Psoas muscle (tissue), 8 donors: ENCODE measurements around the gene FSTL1. TPM values are rescaled to one million over a fixed set of nuclear protein-coding genes. Genes with fewer than 3 reads are reported as not detected.

Experiments used
- ATAC-seq, 4 donors: fragments of 200-7000 bp; cut with Tn5 transposase; one replicate each; pipeline ENCODE4 v1.9.1; 2020; ENCODE audit warnings: moderate library complexity in 3 of 4, mild to moderate bottlenecking in 2 of 4
- DNase-seq, 2 donors: peaks; one replicate each; pipeline ENCODE4 v3.0.0-alpha.2; 2020
- H3K27ac ChIP-seq: fragments of 200-600 bp; one replicate; pipeline ENCODE4 v1.8.0; 2022
- H3K27me3 ChIP-seq, 3 donors: fragments of 200-600 bp in 1 of 3; one replicate each; pipeline versions ENCODE4 v1.6.1 to v1.8.0; 2013 to 2022; ENCODE audit warnings: low read length in 2 of 3, mild to moderate bottlenecking in 2 of 3, moderate library complexity in 1 of 3; ENCODE audit not compliant: insufficient read depth in 3 of 3
- H3K36me3 ChIP-seq, 2 donors: fragments of 200-600 bp in 1 of 2; one replicate each; pipeline versions ENCODE4 v1.6.1 to v1.8.0; 2013 to 2022; ENCODE audit warnings: low read depth in 1 of 2, mild to moderate bottlenecking in 1 of 2, moderate library complexity in 1 of 2; ENCODE audit not compliant: insufficient read depth in 1 of 2
- H3K4me1 ChIP-seq: fragments of 200-600 bp; one replicate; pipeline ENCODE4 v1.8.0; 2022
- H3K4me3 ChIP-seq: fragments of 200-600 bp; one replicate; pipeline ENCODE4 v1.8.0; 2022; ENCODE audit warnings: mild to moderate bottlenecking
- H3K9me3 ChIP-seq: fragments of 200-600 bp; one replicate; pipeline ENCODE4 v1.8.0; 2022
- WGBS, 3 donors: extraction: QIAGEN DNeasy Blood & Tissue Kit; methylation state at CpG; one replicate each; pipeline versions ENCODE4 v1.1.6 to v1.1.7; 2013; 5-methylcytosine and 5-hydroxymethylcytosine counted together
- intact Hi-C, 2 donors: fragments of 100-400 bp; cut with DNase I; formaldehyde crosslinking; loops; one replicate each; pipeline versions ENCODE4 v1.11.0 to v1.14.2; 2022
- polyA plus RNA-seq, 3 donors: library from polyadenylated mRNA; stranded (reverse); fragments of 200-250 nt; gene quantifications; one replicate each; pipeline ENCODE4 v1.2.3, GENCODE V29; 2013
- total RNA-seq, 4 donors: library from RNA; stranded (reverse); fragmentation: NEBNext Ultra II Directional in 2 of 4; extraction: Animal tissue kit (Norgen Biotek cat#: 25700) in 2 of 4; gene quantifications; one replicate each; pipeline versions ENCODE4 v1.2.1 to v1.2.4, GENCODE V29; 2021 to 2023
- TF ChIP-seq, protein P1 (sequence below): fragments of 200-600 bp; IDR thresholded peaks from one replicate; pipeline ENCODE4 v1.8.0; 2022; ENCODE audit warnings: antibody characterized with exemption
- donor health status: healthy with polysubstance abuse.
- donor health status: DM: no; HTN: no; CAD: no; lungs with moderate emphysema.
- donor health status: Bipolar disorder and iron deficiency.
- donor health status: healthy.
- donor health status: DM: yes; HTN: yes; CAD: no.
- donor health status: DM: no; HTN: no; CAD: no.
- donor health status: DM: no; HTN: no; CAD: no.
- donor health status: DM: yes; HTN: yes; CAD: no.

The FSTL1 gene
- total and polyA plus RNA-seq, 7 donors, result 11.9 to 62.6 (median 43.9) TPM

DNA sequence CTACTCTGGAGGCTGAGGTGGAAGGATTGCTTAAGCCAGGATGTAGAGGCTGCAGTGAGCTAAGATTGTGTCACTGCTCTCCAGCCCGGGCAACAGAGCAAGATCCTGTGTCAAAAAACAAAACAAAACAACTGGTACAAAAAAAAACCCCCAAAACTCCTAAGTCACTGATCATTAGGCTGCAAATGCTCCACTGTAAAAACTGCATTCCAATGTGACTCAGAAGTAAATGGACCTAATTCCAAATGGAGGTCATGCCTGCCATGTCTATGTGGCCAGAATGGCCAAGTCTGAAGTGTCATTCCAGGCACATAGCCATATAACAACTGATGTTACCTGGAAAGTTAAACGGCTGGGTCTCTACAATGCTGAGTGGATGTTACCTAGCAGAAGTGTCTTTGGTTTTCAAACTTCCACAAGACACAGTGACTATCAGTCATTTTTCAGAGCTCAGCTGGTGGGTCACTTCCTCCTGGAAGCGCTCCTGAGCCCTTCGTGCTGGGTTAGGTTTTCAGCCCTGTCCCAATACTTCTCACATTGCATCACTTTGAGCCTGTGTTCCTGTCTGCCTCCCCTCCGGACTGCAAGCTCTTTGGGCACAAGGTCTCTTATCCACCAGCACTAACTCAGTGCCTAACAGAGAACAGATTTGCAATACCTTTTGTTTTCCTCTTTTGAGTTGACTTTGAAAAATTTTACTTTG is 10.6 kb downstream of the FSTL1 start:
- Histone ChIP-seq H3K27me3 (no peaks in the 10 kb centered on the region), H3K4me3 (no peak overlapping the region), H3K4me1 (no peaks in the 10 kb centered on the region), H3K36me3 (peaks cover 0 to 3% of the 10 kb centered on the region in 2 donors), H3K9me3 (no peaks in the 10 kb centered on the region), H3K27ac (no peak overlapping the region)
- TF ChIP-seq, protein P1, sequence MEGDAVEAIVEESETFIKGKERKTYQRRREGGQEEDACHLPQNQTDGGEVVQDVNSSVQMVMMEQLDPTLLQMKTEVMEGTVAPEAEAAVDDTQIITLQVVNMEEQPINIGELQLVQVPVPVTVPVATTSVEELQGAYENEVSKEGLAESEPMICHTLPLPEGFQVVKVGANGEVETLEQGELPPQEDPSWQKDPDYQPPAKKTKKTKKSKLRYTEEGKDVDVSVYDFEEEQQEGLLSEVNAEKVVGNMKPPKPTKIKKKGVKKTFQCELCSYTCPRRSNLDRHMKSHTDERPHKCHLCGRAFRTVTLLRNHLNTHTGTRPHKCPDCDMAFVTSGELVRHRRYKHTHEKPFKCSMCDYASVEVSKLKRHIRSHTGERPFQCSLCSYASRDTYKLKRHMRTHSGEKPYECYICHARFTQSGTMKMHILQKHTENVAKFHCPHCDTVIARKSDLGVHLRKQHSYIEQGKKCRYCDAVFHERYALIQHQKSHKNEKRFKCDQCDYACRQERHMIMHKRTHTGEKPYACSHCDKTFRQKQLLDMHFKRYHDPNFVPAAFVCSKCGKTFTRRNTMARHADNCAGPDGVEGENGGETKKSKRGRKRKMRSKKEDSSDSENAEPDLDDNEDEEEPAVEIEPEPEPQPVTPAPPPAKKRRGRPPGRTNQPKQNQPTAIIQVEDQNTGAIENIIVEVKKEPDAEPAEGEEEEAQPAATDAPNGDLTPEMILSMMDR, result no peak
- DNase-seq (peak in 1 of 2 donors; percentile 22), ATAC-seq (peak in 2 of 4 donors; percentile 22 to 46)
- WGBS, 3 donors, result 68 to 78% (median 71%) methylated on average over 5 of the region's 5 CpGs
- intact Hi-C loops, result no loop called here

DNA sequence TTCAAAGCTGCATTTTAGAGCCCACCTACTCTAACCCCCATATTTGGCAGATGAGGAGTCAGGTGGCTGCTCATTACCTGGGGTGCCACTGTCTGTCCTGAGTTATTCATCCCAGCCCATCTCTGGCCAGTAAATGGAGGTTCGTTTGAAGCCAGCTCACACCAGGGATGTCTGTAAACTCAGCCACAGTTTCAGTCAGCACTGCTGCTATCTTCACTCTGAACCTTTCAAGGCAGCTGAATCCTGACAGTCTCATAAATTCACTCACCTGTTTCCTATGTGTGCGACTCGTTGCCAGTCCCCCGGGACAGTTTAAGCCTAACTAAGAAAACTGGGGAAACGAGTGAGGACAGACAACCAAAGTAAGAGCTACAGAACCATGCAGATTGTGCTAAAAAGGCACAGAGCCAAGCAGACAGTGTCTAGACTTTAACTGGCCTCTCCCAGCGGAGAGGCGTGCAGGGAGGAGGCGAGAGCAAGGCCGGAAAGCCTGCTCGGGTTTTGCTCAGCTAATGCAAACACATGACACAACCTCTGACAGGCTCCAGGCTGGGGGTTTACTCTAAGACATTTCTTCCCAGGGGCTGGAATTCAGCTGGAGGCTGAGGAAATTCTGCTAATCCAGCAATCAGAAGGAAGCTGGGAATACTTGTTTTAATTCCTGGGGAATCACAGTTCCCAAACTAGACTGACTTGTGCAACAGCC is 12.0 kb downstream of the FSTL1 start:
- ATAC-seq (peak; percentile 35 to 57 (median 48)), DNase-seq (peak; percentile 25 to 56)
- Histone ChIP-seq H3K27ac (no peak overlapping the region), H3K27me3 (no peaks in the 10 kb centered on the region), H3K9me3 (no peaks in the 10 kb centered on the region), H3K4me3 (no peak overlapping the region), H3K36me3 (peaks cover 0 to 3% of the 10 kb centered on the region in 2 donors), H3K4me1 (no peaks in the 10 kb centered on the region)
- intact Hi-C loops, result no loop called here
- 51 to 55% (median 52%) methylated on average over 10 of the region's 10 CpGs for WGBS, 3 donors
- TF ChIP-seq, protein P1, result no peak

DNA sequence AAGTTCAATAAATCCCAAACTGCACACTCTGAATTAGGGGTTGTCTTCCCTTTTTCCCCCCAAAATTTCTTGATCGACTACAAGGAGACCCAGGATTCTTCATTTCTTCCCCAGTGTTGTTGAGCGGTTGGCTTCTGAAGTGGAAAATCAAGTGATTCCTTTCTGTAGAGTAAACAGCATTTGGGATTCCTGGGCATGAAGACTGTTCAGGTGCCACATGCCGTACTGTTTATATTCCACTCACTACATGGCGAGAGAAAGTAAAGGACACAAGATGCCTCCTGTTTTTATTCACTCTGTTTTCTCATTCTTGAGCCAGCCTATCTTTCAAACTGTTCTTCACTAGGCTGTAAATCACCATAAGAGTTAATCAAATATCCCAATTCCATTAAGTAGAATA is 12.6 kb downstream of the FSTL1 start:
- Histone ChIP-seq H3K9me3 (no peaks in the 10 kb centered on the region), H3K36me3 (peaks cover 0 to 3% of the 10 kb centered on the region in 2 donors), H3K27ac (no peak overlapping the region), H3K4me1 (no peaks in the 10 kb centered on the region), H3K27me3 (no peaks in the 10 kb centered on the region), H3K4me3 (no peak overlapping the region)
- TF ChIP-seq, protein P1, result no peak
- ATAC-seq (no peak), DNase-seq (no peak)
- WGBS, 3 donors, result 81 to 96% (median 90%) methylated on average over 4 of the region's 4 CpGs
- intact Hi-C loops, result no loop called here

DNA sequence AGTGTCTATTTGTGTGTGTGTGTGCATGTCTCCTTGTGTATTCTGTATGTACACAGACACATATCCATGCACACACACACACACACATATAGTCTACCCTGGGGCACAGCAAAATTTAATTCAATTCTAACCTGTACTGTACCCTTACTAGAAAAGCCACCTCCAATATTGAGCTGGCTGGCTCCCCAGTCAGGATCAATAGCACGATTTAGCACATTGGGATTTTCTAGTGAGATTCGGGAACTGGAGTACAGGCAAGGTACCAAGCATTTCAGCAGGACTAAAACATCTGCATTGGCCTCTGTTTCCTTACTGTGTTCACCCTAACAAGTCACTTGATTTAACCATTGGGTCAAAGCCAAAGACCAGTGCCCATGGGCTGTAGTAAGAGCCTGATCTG is 13.2 kb downstream of the FSTL1 start:
- TF ChIP-seq, protein P1, result no peak
- Histone ChIP-seq H3K27me3 (no peaks in the 10 kb centered on the region), H3K27ac (no peak overlapping the region), H3K4me1 (no peaks in the 10 kb centered on the region), H3K4me3 (no peak overlapping the region), H3K9me3 (no peaks in the 10 kb centered on the region), H3K36me3 (peaks cover 0 to 3% of the 10 kb centered on the region in 2 donors)
- DNase-seq (no peak), ATAC-seq (no peak)
- 76 to 81% (median 77%) methylated on average over 2 of the region's 2 CpGs for WGBS, 3 donors
- intact Hi-C loops, result no loop called here
